Stomach (tissue), 4 donors: ENCODE results near the gene BAIAP2L2.

ENCODE experiments used
- CTCF ChIP-seq, 7 experiments: fragments of 450-650 bp in 4 of 7; fragments of 200-600 bp in 3 of 7; sonication (generic) in 3 of 7; IDR thresholded peaks; one replicate each; pipeline ENCODE4 v1.5.1; 2016 to 2019; ENCODE audit warnings: antibody characterized with exemption in 7 of 7, control low read depth in 2 of 7, mild to moderate bottlenecking in 1 of 7
- POLR2A ChIP-seq, 4 donors: fragments of 450-650 bp; IDR thresholded peaks; one replicate each; pipeline ENCODE4 v1.6.1; 2016; ENCODE audit warnings: antibody characterized with exemption in 4 of 4, control low read depth in 2 of 4, mild to moderate bottlenecking in 1 of 4, moderate library complexity in 1 of 4
- POLR2AphosphoS5 ChIP-seq, 3 donors: sonication (generic); formaldehyde crosslinking; IDR thresholded peaks; one replicate each; pipeline ENCODE4 v1.6.1; 2016; ENCODE audit warnings: antibody characterized with exemption in 3 of 3

GRCh38 chr22:38104084-38104483 lies 6.4 kb downstream of the BAIAP2L2 start:
- TF ChIP-seq CTCF (IDR thresholded peaks at IDR 0.05) (no peak), POLR2A (IDR thresholded peaks at IDR 0.05) (no peak), POLR2AphosphoS5 (IDR thresholded peaks at IDR 0.05) (no peak)
